Tibial nerve (tissue), 4 donors: Measurements from ENCODE around the gene B4GALT2. TPM values are rescaled to one million over a fixed set of nuclear protein-coding genes. Genes with fewer than 3 reads are reported as not detected.

Experiments used
- DNase-seq, 2 donors: peaks; one replicate each; pipeline ENCODE4 v3.0.0-alpha.2; 2019; ENCODE audit warnings: low spot score in 2 of 2
- H3K27ac ChIP-seq, 4 donors: fragments of 200-600 bp; sonication (generic) in 3 of 4; one replicate each; pipeline ENCODE4 v1.5.1; 2017 to 2019; ENCODE audit warnings: mild to moderate bottlenecking in 1 of 4
- H3K27me3 ChIP-seq, 2 donors: fragments of 200-600 bp; sonication (generic) in 1 of 2; one replicate each; pipeline versions ENCODE4 v1.5.1 to v1.6.0; 2017 to 2019
- H3K36me3 ChIP-seq, 3 donors: fragments of 200-600 bp; sonication (generic); one replicate each; pipeline ENCODE4 v1.5.1; 2018 to 2019
- H3K4me1 ChIP-seq, 4 donors: fragments of 200-600 bp; sonication (generic) in 3 of 4; one replicate each; pipeline ENCODE4 v1.5.1; 2017 to 2019
- H3K4me3 ChIP-seq, 4 donors: fragments of 200-600 bp; sonication (generic) in 3 of 4; one replicate each; pipeline ENCODE4 v1.5.1; 2017 to 2019; ENCODE audit warnings: mild to moderate bottlenecking in 1 of 4, moderate library complexity in 1 of 4
- H3K9me3 ChIP-seq, 4 donors: fragments of 200-600 bp; sonication (generic) in 3 of 4; one replicate each; pipeline ENCODE4 v1.5.1; 2017 to 2019
- EP300 ChIP-seq, 2 donors: sonication (generic); formaldehyde crosslinking; IDR thresholded peaks; one replicate each; pipeline ENCODE4 v1.6.1; 2017; ENCODE audit warnings: antibody characterized with exemption in 2 of 2, mild to moderate bottlenecking in 1 of 2
- POLR2A ChIP-seq, 2 donors: fragments of 450-650 bp; IDR thresholded peaks; one replicate each; pipeline ENCODE4 v1.6.1; 2017; ENCODE audit warnings: antibody characterized with exemption in 2 of 2, mild to moderate bottlenecking in 2 of 2, moderate library complexity in 2 of 2
- WGBS, 2 donors: methylation state at CpG; one replicate each; pipeline ENCODE4 v1.1.5; 2018; 5-methylcytosine and 5-hydroxymethylcytosine counted together
- total RNA-seq, 4 donors: library from RNA; depleted of rRNA; stranded (reverse); fragments of >200 nt; gene quantifications; one replicate each; pipeline ENCODE4 v1.1.0, GENCODE V29; 2016
- TF ChIP-seq, protein P1 (sequence below), 5 experiments: fragments of 200-600 bp in 3 of 5; fragments of 450-650 bp in 2 of 5; sonication (generic) in 3 of 5; IDR thresholded peaks; one replicate each; pipeline ENCODE4 v1.5.1; 2016 to 2019; ENCODE audit warnings: antibody characterized with exemption in 5 of 5, mild to moderate bottlenecking in 3 of 5, moderate library complexity in 2 of 5

Gene B4GALT2
- total RNA-seq, 4 donors from 2014 or later: 15.5 to 49.8 (median 21.1) TPM

DNA sequence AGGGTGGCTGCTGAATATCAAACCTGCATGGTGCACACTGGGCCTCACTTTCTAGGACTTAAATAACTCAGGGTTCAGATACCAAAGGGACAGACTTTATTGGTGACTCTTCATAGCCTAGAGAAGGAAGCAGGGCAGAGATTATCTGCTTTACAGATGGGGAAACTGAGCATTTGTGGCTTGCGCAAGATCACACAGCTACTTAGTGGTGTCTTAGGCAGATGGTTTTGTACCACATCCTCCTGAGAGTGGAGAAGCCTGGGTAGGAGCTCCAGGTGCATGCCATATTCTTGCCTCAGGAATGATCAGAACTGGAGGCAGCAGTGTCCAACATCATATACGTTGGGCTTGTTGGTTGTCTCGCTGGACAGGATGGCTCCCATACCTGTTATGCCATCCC is 16.0 kb upstream of the B4GALT2 start:
- Histone ChIP-seq H3K4me1 (peaks cover 0 to 7% (median 0%) of the 10 kb centered on the region in 4 donors), H3K36me3 (peaks cover 0 to 93% (median under 1%) of the 10 kb centered on the region in 3 donors), H3K4me3 (no peak overlapping the region), H3K27me3 (no peaks in the 10 kb centered on the region), H3K27ac (peak overlapping the region in 1 of 4 donors; percentile 18), H3K9me3 (no peaks in the 10 kb centered on the region)
- WGBS, 2 donors: 88 to 96% methylated on average over 2 to 3 of the region's 3 CpGs
- DNase-seq: no peak
- TF ChIP-seq EP300 (IDR thresholded peaks at IDR 0.05) (no peak), POLR2A (IDR thresholded peaks at IDR 0.05) (no peak)
- TF ChIP-seq, protein P1, sequence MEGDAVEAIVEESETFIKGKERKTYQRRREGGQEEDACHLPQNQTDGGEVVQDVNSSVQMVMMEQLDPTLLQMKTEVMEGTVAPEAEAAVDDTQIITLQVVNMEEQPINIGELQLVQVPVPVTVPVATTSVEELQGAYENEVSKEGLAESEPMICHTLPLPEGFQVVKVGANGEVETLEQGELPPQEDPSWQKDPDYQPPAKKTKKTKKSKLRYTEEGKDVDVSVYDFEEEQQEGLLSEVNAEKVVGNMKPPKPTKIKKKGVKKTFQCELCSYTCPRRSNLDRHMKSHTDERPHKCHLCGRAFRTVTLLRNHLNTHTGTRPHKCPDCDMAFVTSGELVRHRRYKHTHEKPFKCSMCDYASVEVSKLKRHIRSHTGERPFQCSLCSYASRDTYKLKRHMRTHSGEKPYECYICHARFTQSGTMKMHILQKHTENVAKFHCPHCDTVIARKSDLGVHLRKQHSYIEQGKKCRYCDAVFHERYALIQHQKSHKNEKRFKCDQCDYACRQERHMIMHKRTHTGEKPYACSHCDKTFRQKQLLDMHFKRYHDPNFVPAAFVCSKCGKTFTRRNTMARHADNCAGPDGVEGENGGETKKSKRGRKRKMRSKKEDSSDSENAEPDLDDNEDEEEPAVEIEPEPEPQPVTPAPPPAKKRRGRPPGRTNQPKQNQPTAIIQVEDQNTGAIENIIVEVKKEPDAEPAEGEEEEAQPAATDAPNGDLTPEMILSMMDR (IDR thresholded peaks at IDR 0.05): no peak

DNA sequence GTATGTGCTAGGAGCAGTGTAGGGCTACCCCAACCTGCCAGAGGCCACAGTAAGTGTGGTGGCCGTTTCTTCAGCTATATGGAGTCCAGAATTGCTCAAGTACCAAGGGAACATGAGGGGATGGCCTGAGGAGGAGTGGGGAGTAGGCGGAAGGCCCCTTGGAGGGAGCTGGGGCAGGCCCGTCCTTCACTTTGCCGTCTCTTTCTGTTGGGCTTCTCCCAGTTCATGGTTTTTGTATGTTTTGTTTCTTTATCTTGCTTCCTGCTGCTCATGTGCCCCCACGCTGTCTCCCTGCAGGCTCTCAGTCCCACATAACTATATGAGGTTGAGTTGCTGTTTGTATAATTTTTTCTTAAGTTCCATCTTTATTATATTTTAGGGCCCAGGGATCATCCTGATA is 15.1 kb upstream of the B4GALT2 start:
- Histone ChIP-seq H3K27ac (no peak overlapping the region), H3K36me3 (peaks cover 0 to 84% (median 0%) of the 10 kb centered on the region in 3 donors), H3K4me3 (no peak overlapping the region), H3K9me3 (no peaks in the 10 kb centered on the region), H3K4me1 (no peaks in the 10 kb centered on the region), H3K27me3 (no peaks in the 10 kb centered on the region)
- DNase-seq: no peak
- TF ChIP-seq EP300 (IDR thresholded peaks at IDR 0.05) (no peak), POLR2A (IDR thresholded peaks at IDR 0.05) (no peak)
- TF ChIP-seq, protein P1 (IDR thresholded peaks at IDR 0.05): no peak
- WGBS, 2 donors: 67 to 73% methylated on average over 5 of the region's 5 CpGs

DNA sequence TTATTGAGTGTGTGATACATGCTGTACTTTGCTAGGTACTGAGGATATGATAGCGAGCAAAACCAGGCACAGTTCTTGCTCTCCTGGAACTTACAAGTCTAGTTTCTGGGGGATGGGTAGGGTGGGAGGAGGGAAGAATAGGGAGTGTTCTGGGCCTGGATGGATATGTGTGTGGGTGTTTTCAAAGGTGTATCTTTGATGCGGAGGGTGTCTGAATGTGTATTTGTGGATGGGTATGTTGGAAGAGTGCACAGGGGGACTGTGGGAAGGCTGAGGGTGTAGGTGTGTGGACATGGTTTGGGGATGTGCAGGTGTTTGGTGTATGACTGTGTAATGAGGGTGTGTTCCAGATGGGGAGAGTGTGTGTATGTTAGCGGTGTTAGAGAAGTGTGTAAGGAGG is 13.7 kb upstream of the B4GALT2 start:
- H3K4me3 ChIP-seq: no peak overlapping the region
- no peak for TF ChIP-seq POLR2A (IDR thresholded peaks at IDR 0.05)
- TF ChIP-seq, protein P1 (IDR thresholded peaks at IDR 0.05): no peak
- TF ChIP-seq EP300 (IDR thresholded peaks at IDR 0.05): no peak
- H3K27ac ChIP-seq: no peak overlapping the region
- H3K9me3 ChIP-seq: no peaks in the 10 kb centered on the region
- H3K36me3 ChIP-seq: peaks cover 0 to 70% (median 0%) of the 10 kb centered on the region in 3 donors
- peaks cover 0 to 8% (median 1%) of the 10 kb centered on the region in 4 donors for H3K4me1 ChIP-seq
- H3K27me3 ChIP-seq: no peaks in the 10 kb centered on the region
- whole genome bisulfite sequencing, 2 donors: 94 to 97% methylated on average over 3 of the region's 3 CpGs
- no peak for DNase-seq

DNA sequence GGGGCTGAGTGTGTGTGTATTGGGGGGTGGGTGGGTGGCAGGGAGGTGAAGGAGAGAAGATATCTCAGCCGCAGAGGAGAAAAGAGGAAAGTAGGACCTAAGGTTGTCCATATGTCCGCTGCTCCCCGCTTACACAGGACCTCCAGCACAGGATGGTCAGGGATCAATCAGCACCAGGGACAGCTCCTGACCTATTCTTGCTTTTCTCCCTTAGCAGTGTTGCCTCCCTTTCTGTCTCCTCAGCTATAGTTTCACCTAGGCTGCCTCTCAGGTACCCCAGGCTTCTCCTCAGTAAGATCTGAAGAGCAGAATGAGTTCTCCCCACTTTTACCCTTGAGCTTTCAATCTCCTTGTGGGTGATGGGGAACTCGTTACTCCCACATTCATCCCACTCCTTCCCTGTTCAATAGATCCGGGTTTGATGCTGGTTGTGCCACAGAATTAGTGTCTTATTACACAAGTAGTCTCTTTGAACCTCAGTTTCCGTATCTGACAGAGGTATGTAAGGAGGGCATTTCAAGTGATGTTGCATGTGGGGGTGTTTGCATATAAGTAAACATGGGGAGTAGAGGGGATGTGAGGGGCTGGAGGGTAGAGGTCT is 10.6 kb upstream of the B4GALT2 start:
- no peak for DNase-seq
- TF ChIP-seq EP300 (IDR thresholded peaks at IDR 0.05) (no peak), POLR2A (IDR thresholded peaks at IDR 0.05) (no peak)
- TF ChIP-seq, protein P1 (IDR thresholded peaks at IDR 0.05): no peak
- H3K36me3 ChIP-seq: peaks cover 0 to 59% (median 0%) of the 10 kb centered on the region in 3 donors
- H3K4me1 ChIP-seq: peaks cover 3 to 23% (median 8%) of the 10 kb centered on the region in 4 donors
- H3K9me3 ChIP-seq: no peaks in the 10 kb centered on the region
- H3K4me3 ChIP-seq: no peak overlapping the region
- WGBS, 2 donors: 86% methylated on average over 6 of the region's 6 CpGs
- H3K27me3 ChIP-seq: no peaks in the 10 kb centered on the region
- no peak overlapping the region for H3K27ac ChIP-seq

DNA sequence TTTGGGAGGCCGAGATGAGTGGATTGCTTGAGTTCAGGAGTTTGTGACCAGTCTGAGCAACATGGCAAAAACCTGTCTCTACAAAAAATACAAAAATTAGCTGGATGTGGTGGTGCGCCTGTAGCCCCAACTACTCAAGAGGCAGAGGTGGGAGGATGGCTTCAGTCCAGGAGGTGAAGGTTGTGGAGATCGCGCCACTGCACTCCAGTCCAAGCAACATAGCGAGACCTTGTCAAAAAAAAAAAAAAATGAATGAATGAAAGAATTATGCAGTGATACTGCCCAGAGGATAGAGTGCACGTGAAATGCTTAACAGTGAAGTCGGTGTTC is 9.6 kb upstream of the B4GALT2 start:
- H3K36me3 ChIP-seq: peaks cover 0 to 50% (median 0%) of the 10 kb centered on the region in 3 donors
- 56 to 59% methylated on average over 7 of the region's 7 CpGs for WGBS, 2 donors
- TF ChIP-seq POLR2A (IDR thresholded peaks at IDR 0.05): no peak
- no peak for TF ChIP-seq EP300 (IDR thresholded peaks at IDR 0.05)
- TF ChIP-seq, protein P1 (IDR thresholded peaks at IDR 0.05): no peak
- no peak overlapping the region for H3K27ac ChIP-seq
- H3K27me3 ChIP-seq: no peaks in the 10 kb centered on the region
- peaks cover 3 to 29% (median 10%) of the 10 kb centered on the region in 4 donors for H3K4me1 ChIP-seq
- no peaks in the 10 kb centered on the region for H3K9me3 ChIP-seq
- DNase-seq: no peak
- H3K4me3 ChIP-seq: peak overlapping the region in 3 of 4 donors; percentile 71 to 88 (median 88)
